ENCODE results near the gene LARGE1.

The LARGE1 gene

GRCh38 chr22:33728847-33729246 lies 191.4 kb downstream of the LARGE1 start:
- no peak for DNase-seq

GRCh38 chr22:33726294-33726734 lies 194.0 kb downstream of the LARGE1 start:
- DNase-seq, result no peak

GRCh38 chr22:33723915-33724314 lies 196.4 kb downstream of the LARGE1 start:
- peak in 3 of 51 donors; percentile 0 to 4 (median 1) for DNase-seq

GRCh38 chr22:33722816-33723215 lies 197.5 kb downstream of the LARGE1 start:
- no peak for DNase-seq

GRCh38 chr22:33720166-33720878 lies 200.0 kb downstream of the LARGE1 start:
- DNase-seq, result no peak

- no peak for DNase-seq
These were observed 202.4 kb downstream of the LARGE1 start for GRCh38 chr22:33717694-33718396.

GRCh38 chr22:33715237-33715985 lies 204.9 kb downstream of the LARGE1 start:
- peak in 3 of 51 donors; percentile 1 to 3 (median 2) for DNase-seq

- no peak for DNase-seq
These were observed 209.9 kb downstream of the LARGE1 start for GRCh38 chr22:33710326-33710725.

- no peak for DNase-seq
These were observed 212.7 kb downstream of the LARGE1 start for GRCh38 chr22:33707581-33707980.

- no peak for DNase-seq
These were observed 214.2 kb downstream of the LARGE1 start for GRCh38 chr22:33706100-33706499.

- no peak for DNase-seq
These were observed 221.1 kb downstream of the LARGE1 start for GRCh38 chr22:33699176-33699575.

- DNase-seq, result no peak
These were observed 222.6 kb downstream of the LARGE1 start for GRCh38 chr22:33697640-33698039.

GRCh38 chr22:33691057-33691630 lies 229.1 kb downstream of the LARGE1 start:
- no peak for DNase-seq

- no peak for DNase-seq
These were observed 231.4 kb downstream of the LARGE1 start for GRCh38 chr22:33688903-33689302.

GRCh38 chr22:33687464-33687863 lies 232.8 kb downstream of the LARGE1 start:
- peak in 1 of 51 donors; percentile 52 for DNase-seq

- no peak for DNase-seq
These were observed 236.2 kb downstream of the LARGE1 start for GRCh38 chr22:33684087-33684486.

- no peak for DNase-seq
These were observed 237.3 kb downstream of the LARGE1 start for GRCh38 chr22:33682927-33683326.

- no peak for DNase-seq
These were observed 239.6 kb downstream of the LARGE1 start for GRCh38 chr22:33680632-33681031.

GRCh38 chr22:33678523-33678922 lies 241.8 kb downstream of the LARGE1 start:
- DNase-seq, result no peak

GRCh38 chr22:33677536-33677935 lies 242.7 kb downstream of the LARGE1 start:
- DNase-seq, result no peak

- no peak for DNase-seq
These were observed 245.9 kb downstream of the LARGE1 start for GRCh38 chr22:33674357-33674756.

- no peak for DNase-seq
These were observed 250.5 kb downstream of the LARGE1 start for GRCh38 chr22:33669746-33670145.

Measured in hypothalamus (tissue), 51 donors.